ENCODE data around the gene IKZF5.

Gene IKZF5, protein sequence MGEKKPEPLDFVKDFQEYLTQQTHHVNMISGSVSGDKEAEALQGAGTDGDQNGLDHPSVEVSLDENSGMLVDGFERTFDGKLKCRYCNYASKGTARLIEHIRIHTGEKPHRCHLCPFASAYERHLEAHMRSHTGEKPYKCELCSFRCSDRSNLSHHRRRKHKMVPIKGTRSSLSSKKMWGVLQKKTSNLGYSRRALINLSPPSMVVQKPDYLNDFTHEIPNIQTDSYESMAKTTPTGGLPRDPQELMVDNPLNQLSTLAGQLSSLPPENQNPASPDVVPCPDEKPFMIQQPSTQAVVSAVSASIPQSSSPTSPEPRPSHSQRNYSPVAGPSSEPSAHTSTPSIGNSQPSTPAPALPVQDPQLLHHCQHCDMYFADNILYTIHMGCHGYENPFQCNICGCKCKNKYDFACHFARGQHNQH

DNA sequence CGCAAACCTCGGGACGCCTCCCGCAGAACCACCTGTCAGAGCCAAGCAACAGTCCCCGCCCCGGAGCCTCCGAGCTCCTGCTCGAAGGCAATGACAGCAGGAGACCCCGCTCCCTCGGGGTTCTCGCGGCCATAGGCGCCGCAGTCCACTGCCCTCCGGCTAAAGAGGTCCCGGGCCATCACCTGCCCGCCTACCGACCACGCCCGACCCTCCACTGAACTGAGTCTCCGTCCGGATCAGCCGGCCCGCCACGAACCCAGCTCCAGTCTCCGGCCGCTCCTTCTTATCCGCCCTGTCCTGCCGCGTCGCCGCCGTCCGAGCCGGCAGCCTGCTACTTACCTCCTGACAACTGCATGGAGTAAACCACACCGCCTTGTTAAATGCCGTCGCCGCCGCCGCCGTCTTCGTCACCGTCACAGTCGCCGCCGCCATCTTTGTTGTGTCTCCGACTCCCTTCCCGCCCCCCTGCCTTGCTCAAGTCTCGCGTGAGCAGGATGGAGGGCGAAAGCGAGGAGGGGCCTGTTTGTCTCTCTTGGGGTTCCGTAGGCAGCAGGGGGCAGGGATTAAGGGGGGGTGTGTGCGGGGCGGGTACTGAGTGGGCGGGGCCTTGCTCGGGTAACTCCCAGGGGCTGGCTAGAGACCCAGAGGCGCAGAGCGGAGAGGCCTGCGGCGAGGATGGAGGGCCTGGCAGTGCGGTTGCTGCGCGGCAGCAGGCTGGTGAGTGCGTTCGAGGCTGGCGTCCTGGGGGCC is at the start of gene IKZF5, which contains the start of gene ACADSB:
IKZF5 (minus strand) TSS at position 441 of the 750 bp plus-strand sequence. CDS start 10,170 bp downstream, outside the sequence.
ACADSB (plus strand) TSS at position 652 of the 750 bp plus-strand sequence; CDS start at position 676, 24 bp downstream.
- H3K4me3 ChIP-seq (ENCODE audit: low read depth, low read length) = peak within 1 kb of the TSS; percentile 86
- no peak for TF ChIP-seq CTCF (IDR thresholded peaks at IDR 0.05; ENCODE audit: borderline replicate concordance, insufficient read depth, low read depth, low read length)

GRCh38 chr10:123057968-123058367 is 49.4 kb upstream of the IKZF5 start:
- no peak overlapping the region for H3K4me3 ChIP-seq (ENCODE audit: low read depth, low read length)
- no peak for TF ChIP-seq CTCF (IDR thresholded peaks at IDR 0.05; ENCODE audit: borderline replicate concordance, insufficient read depth, low read depth, low read length)

DNA sequence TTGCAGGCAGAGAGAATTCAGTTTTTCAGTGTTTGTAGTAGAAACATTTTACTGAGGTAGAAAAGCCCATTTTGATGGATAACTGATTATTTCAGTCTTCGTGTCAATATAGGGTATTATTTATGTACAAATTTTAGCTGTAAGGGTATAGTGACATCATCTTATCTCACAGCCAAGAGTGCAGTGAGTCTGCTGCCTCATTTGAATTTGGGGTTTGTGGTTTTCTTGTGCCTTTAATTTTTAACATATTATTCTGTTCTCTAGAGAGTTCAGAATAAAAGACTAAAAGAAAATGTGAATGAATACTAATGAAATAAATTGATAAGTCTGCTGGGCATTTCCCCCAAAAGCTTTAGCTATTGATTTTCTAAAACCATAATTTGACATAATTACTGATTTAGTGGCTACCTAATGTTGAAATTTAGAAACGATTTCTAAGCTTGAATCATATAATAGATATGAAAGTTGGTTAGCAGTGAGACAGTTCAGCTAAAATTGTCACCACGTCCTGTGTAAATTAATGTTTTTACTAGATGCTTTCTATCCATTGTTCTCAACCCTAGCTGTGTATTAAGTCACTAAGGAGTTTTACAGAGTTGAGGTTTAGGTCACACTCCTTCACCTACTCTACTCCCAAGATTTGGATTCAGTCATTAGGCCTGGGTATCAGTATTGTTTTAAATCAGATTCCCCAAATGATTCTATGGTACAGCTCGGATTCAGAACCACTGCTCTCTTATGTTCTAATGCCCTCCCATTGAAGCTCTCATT is 37.6 kb upstream of the IKZF5 start:
- H3K4me3 ChIP-seq (ENCODE audit: low read depth, low read length) = no peak overlapping the region
- no peak for TF ChIP-seq CTCF (IDR thresholded peaks at IDR 0.05; ENCODE audit: borderline replicate concordance, insufficient read depth, low read depth, low read length)

DNA sequence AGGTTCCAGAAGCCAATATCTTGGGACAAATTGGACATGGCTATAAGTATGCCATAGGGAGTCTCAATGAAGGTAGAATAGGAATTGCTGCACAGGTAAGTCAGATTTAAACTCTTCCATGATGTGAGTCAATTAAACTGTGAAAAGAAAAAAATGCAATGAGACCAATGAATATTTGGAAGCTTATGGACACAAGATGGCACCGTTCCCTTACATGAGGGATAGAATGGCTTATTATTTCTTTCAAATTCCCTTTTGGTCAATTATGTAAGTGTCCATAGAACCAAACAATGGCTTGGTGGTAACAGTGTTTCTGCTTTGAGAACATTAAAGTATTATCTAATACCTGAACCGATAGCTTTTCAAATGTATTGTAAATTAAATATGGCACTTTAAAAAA is 35.8 kb upstream of the IKZF5 start:
- TF ChIP-seq CTCF (IDR thresholded peaks at IDR 0.05; ENCODE audit: borderline replicate concordance, insufficient read depth, low read depth, low read length) = no peak
- H3K4me3 ChIP-seq (ENCODE audit: low read depth, low read length) = no peak overlapping the region

DNA sequence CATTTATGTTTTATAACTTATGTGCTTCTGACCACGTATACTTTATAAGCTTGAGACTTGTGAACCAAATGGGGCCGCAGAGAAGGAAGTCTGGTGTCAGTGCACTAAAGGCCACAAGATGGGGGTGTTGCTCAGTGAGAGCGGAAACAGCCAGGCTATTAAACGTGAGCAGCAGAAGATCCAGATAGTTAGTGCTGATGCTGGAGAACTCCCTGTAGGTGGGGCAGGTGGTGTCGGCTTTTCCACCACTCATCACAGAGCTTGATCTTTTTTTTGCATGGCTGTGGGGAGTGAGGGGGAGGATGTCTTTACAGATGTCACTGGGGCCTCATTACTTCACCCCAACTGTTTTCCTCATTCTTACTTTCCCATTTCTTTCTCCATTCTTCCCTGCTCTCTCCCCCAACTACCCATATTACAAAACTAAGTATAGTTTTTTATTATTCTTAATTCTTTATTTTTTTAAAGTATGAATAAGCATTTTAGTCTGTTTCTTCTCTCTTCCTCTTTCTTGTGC is 34.9 kb upstream of the IKZF5 start:
- no peak overlapping the region for H3K4me3 ChIP-seq (ENCODE audit: low read depth, low read length)
- peak; percentile 77 for TF ChIP-seq CTCF (IDR thresholded peaks at IDR 0.05; ENCODE audit: borderline replicate concordance, insufficient read depth, low read depth, low read length)

DNA sequence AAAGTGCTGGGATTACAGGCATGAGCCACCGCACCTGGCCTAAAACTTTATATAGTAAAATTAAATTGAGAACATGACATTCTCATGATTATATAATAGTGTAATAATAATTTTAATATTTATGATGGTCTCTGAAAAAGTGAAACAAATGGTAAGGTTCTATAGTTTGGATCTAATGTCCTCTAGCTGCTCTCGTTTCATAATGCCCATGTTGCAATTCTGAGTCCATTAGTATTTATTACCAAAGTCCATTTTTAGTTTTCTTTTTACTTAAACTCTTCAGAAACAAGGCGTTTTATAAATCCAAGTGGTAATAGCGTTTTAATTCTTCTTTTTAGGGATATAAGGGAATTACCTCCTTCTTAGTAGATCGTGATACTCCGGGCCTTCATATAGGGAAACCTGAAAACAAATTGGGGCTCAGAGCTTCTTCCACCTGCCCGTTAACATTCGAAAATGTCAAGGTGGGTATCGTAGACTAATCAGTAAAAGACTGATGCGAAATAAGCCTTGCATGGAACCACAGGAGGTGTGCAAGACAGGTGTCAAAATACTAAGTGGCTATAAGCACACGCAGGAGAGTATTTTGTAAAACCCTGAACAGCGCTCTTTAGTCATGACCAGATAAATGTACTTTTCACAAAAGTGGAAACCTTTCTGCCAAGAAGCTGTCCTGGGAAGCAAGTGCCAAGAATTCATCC is 34.3 kb upstream of the IKZF5 start:
- TF ChIP-seq CTCF (IDR thresholded peaks at IDR 0.05; ENCODE audit: borderline replicate concordance, insufficient read depth, low read depth, low read length) = no peak
- H3K4me3 ChIP-seq (ENCODE audit: low read depth, low read length) = no peak overlapping the region
